NCI-H2029 (cell line): ENCODE data around the gene CEP63.
A peak's percentile ranks its signal among the peaks of the same experiment; 100 is the strongest.

Experiments
- DNase-seq: peaks from one replicate; lab custom pipeline; 2025; lab: John Stamatoyannopoulos, UW

Gene CEP63

DNA sequence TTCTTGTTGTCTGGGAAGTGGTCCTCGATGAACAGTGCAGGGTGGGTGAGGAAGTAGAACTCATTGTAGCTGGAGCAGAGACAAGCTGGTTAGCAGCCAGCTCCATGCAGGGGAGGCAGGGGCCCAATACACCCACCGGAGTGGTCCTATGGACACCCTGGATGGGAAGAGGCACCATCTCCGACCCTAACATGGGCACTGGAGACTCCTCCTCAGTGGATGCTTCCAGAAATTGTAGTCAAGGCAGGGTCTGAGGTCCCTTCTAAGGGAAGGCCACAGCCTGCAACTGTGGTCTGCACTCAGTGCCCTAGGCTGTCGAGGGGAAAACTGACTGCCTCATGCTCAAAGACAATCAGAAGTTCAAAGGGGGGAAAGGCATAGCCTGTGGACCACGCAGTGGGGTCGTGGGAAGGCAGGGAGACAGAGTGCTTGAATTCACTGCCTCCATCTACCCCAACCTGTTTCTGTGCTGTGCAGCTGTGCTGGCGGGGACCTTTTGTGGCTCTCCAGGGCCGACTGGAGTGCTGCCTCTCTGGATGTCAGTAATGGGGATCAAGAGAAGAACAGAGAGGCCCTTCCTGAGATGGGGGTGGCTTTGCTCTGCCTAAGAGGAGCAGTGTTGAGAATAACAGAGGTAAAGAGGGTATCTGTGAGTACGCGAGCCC is 123.0 kb downstream of the CEP63 start:
- DNase-seq, result no peak

DNA sequence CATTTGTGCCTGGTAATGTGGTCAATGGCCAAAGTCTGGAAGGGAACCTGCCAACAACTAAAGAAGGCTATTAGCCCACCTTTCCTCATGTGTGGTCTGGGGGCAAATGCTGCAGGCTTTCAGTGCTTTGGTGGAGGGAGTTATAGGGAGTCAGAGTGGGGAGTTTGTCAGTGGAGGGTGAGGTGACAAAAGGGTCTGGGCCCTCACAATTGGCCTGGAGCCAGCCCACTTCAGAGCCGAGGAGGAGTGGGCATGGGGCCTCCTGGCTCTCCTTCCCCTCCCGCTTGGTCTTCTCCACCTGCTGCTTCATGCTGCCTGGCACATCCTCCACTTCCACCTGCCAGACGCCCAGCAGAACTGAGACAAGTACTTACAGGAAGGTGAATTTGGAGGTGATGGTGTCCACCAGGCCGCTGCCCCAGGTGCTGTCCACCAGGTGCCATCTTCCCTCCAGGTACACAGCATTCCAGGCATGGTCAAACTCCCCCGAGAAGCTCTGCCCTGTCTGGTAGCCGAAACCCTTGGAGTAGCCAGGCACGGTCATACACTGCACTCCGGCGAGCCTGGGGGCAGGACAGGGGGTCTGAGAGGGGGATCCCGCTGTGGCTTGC is 124.1 kb downstream of the CEP63 start:
- DNase-seq, result peak; percentile 41

DNA sequence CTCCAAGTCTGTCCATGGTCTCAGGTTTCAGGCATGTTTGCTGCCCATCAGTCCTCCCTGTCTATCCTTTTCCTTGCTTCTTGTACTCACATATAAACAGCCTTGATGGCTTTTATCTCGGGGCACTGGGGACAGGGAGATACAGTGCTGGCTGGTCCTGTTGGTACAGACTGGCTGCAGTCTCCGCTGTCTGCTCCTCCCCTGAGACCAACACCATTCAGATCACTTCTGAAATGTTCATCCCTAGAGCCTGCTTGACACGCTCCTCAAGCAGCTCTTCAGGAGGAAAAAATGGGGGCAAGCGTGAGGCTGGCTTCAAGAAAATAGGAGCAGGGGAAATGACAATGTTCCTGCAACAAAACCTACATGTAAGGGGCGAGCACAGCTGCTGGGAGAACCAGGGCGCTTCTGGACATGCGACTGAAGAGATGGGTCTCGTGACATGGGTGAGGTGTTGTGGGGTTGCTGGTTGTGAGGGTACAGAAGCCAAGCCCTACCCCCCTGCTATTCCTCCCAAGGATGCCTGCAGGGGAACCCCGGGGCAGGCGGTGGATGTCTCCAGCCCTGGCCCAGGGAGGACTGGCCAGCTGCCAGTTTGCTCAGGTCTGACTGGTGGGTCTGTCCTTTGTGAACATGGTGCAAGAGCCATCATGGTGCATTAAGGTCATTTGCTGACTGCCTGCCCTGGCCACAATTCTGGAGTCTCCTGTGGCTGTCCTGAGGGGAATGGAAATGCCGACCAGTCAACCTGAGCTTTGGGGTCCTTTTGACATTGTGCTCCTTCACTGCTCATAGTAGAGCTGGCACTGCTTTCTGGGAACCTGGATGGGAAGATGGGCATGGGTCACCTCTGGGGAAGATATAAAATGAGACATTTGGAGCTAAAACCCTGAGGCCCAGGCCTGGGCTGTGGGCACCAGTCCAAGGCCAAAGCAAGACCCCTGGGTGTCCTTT is 124.9 kb downstream of the CEP63 start:
- no peak for DNase-seq

DNA sequence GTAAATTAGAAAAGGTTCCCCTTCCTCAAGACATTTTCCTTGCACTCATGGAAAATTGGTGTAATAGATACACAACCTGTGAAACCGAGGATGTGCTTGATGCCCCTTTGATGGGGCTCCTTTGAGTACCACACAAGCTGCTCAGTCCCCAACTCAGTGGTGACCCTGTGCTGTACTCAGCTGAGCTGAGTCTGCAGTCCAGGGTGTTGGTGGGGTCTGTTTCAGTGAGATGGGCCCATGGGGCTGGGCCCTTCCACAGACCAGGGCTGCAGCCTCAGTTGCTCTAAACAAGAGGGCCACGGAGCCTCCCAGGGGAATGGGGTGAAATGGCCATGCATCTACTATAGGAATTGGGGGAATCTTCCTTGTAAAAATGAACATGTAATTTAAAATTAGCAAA is 125.7 kb downstream of the CEP63 start:
- DNase-seq, result no peak

DNA sequence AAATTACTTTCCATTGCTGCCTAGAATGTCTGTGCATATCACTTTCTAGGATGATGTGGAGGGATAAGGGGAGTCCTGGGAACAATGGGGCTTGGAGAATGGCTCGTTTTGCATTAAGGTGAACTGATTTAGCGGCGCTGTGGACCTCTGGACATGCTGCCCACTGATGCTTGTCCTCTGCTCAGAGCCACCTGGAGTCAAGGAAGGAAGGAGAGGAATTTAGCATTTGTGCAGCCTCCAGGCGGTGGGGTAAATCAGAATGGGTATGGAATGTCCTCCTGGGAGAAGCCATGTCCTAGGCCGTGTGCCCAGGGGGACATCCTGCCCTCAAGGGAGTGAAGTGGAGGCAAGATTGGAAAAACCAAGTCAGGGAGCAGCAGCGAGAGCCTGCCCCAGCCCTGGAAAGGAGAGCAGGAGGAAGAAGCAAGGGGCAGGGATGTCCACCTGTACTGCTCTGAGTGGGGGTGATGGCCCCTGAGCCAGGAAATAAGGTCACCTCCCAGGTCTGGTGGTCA is 127.2 kb downstream of the CEP63 start:
- no peak for DNase-seq

DNA sequence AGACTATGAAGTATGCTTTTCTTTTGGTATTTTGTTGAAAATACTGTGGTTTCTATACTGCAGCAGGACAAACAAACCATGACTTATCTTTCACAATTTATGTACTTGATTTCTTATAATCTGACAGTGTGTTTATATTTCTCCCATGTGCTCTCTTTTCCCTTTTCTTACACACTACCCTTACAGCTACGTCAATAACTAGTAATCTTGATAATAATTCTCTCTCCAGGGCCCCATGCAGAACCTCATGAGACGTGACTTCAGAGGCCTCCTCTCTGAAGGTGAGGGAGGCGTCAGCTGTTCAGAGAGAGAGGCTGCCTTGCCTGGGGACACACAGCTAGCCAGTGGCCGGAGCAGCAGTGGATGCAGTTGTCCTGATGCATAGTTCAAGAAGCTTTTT is 129.1 kb downstream of the CEP63 start:
- DNase-seq, result no peak

DNA sequence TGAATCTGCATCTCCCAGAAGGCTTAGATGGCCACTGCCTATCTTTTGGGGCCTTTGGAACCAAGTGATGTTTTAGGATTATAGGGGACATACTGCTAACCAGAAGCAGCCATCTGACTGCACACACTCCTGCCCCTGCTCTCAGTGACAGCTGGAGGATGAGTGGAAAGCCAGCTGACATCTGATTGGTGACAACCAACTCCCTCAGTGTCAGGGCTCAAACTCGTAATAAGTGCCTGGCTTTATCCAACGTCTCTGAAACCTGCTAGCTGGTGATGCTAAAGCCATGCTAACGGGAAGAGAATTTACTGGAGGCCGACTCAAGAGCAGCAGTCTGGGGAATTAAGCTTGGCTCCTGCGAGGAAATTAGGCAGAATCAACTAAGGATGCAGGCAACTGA is 129.9 kb downstream of the CEP63 start:
- no peak for DNase-seq

DNA sequence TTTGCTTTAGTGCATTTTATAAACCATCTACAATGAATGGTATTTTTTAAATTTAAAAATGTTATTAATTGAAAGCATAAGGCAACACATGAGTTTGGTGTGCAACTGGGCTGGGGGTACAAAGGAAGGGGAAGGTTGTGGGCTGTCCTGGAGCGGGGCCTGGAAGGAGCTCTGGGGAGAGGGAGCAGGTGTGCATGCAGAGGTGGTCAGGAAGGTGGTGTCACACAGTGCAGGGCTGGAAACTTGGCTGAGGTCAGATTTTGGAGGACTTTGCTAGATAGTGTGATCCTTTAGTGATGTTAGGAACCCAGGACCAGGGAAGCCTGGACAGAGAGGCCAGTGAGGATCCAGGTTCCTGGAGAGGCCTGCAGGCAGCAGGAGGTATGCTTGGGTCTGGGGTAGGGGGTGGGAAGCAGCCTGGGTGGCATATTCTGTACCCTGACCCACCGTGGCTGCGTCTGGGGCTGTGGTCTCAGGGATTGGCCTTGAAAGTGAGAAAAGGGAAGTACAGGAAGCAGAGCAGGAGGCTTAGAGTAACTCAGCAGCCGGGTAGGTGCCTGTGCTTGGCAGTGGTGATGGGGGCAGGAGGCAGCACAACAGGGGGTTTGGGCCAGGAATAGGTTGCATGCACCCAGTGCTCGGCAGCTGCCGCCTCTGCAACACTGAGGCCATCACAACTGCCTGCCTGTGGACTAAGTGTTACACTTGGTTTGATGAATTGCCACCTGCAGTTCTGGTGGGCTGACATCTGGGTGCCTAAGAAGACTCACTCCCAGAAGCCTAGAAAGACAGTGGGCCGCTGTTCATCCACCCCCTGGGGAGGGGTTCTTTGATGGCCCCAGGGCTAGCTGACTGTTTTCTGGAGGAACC is 132.0 kb downstream of the CEP63 start:
- no peak for DNase-seq

DNA sequence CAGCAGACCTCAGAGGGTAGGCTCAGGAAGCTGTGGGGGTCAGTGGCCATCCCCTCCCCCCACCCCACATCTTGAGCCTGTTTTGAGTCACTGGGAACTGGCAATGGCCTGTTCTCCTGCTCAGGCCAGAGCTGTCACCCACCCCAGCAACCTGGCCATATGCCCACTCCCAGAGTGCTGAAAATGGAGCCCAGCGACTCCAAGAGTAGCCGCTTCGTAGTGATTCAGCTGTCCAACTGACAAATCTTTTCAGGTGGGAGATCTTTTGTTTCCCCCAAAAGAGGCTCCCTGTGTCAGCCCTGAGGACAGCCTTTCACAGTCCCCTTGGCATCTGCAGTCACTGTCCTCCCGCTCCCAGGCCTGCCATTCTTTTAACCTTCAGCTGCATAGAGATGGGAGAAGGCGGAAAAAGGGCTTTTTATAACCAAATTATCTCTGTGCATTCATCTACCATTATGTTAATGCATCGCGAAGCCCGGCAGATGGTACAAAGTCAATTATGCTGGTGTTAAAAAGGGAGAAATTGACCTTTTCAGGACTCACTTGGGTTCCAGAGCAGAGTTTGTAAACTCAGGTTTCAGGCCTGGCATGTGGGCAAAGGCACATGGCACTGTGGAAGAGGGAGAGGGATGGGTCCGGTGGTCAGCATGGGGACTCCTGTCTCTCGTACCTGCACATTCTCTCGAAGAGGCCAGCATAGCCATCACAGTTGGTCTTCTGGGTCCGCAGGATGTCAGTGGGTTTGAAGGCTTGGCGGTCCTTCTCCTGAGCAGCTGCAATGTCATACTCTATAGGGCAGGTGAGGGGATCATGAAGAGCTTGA is 132.8 kb downstream of the CEP63 start:
- DNase-seq, result no peak

DNA sequence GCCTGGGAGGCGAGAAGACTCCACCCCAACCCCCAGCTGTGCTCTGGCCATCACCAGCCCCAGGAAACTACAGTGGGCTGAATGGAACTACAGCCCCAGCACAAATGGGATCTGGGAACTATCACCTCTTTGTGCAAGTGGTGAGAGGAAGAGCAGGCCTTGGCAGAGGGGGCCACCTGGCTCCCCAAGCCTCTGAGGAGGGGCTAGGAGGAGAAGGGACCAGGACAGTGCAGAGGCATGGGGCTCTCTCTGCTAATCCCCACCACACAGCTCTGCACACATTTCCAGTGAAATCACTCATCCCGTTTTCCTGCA is 133.4 kb downstream of the CEP63 start:
- no peak for DNase-seq

DNA sequence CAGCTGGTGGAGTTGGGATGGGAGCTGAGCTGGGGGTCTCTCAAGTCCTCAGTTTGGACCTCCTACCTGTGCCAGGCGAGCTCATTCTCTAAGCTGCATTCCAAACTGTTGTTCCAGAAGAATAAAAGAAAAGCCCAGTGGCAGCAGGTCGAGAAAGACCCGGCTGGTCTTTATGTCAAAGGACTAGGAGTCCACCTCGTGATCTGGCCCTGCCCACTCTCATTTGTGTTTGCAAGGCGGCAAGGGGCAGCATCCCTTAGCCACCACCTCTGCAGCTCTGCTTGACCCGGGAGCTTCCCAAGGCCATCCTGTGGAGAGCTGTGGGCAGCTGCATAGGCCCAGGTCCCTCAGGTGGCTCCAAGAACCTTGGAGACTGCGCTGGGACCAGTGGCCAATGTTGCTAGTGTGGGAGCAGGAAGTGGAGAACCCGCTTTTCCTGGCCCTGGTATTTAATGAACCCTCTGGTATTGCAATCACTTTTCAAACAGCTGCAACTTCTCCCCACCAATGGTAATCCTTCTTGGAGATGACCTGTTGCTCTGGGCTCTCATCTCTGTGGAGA is 134.1 kb downstream of the CEP63 start:
- DNase-seq, result no peak

DNA sequence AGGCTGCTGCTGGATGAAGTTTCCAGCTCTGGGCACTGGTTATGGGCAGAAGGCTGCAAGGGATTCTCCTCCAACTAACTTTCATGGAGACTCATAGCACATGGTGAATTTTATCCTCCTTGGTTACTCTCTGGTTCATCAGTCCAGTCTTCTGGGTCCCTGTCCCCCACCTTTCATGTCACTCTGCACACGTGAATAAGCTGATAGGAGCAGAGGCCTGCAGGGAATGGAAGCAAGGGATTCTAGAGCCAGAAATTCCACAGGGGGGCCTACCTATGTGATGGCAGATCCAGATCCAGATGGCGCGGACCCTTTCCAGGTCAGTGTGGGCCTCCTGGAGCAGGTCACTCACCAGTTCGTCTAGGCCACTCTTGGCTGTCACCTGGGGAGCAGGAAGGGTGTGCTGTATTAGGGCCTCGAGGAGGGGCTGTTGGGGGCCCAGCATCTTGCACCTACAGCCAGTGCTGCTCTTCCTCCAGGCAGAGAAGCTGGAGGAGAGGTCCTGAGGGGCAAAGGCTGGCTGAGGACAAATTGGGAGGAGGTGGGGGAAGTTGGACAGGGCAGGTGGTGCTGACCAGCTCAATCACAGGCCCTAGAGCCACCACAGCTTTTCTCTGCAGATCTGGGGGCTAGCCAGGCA is 134.7 kb downstream of the CEP63 start:
- DNase-seq, result no peak

DNA sequence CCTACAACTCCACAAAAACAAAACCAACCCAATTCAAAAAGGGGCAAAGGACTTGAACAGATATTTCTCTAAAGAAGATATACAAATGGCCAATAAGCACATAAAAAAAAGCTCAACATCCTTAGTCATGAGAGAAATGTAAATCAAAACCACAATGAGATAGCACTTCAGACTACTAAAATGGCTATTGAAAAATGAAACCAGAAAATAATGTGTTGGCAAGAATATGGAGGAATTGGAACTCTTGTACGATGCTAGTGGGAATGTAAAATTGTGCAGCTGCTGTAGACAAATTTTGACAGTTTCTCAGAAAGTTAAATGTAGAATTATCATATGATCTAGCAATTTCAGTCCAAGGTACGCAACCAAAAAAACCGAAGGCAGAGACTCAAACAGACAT is 136.0 kb downstream of the CEP63 start:
- no peak for DNase-seq

DNA sequence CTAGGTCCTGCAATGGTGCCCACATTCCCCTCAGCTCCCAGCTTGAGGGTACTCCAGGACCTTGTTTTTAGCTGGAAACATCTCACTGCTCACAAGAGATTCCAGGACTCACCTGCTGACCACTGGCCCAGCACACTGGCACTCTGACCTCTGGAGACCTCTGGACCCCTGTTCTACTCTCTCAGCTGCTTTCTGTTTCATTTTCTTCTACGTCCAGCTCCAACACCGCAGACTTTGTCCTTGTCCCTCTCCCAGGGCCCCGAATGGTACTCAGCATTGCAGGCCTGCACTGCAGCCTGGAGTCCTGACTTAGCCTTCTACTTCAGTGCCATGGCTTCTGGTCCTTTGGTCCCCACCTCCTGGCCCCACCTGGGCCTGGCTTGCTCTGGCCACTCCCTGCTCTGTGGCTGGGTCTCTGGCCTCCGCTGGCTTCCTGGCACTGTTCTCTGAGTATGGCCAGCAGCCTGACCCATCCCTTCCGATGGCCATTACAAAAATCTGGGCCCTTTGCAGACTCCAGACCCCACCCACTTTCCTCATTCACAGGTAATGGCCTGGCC is 137.0 kb downstream of the CEP63 start:
- DNase-seq, result no peak

DNA sequence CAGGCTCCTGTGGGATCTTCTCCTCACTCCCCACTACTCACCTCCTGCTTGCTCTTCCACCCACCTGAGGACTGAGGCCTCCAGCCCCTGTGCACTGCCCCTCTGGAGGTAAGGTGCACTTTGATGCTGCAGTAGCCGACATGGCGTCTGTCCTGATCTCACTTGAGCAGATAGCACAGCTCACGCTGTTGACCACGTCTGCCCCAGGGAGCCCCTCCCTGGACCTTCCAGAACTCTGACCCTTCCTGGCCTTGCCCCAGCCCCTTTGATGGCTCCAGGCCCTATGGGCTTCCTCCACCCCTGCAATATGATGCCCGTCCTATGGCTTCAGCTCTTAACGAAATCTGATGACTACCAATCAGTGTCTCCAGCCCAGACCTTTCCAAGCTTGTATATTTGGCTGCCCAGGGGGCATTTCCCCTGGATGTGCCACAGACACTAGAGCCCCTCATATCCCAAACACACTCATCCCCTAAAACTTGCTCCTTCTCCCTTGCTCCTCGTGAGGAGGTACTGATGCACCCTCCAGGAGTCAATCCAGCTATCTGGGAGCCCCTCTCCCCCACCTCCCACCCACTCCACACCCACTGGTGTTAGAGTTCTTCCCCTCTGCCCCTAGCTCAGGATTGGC is 137.9 kb downstream of the CEP63 start:
- DNase-seq, result no peak
